Measurements from ENCODE around the gene TXNRD1. TPM values are rescaled to one million over a fixed set of nuclear protein-coding genes. Genes with fewer than 3 reads are reported as not detected.
"Not testable (repeated sequence)": the region's sequence is repeated elsewhere in the genome, so short reads cannot be mapped to it uniquely, and the experiment has no call there.

Gene TXNRD1
- total and polyA plus RNA-seq, 2 donors (not counting 1 experiment from before 2014, with no cell fraction given): 436 to 1,000 TPM

- Histone ChIP-seq H3K27me3 (ENCODE audit: control insufficient read depth, insufficient read depth, low read length) (no peaks in the 10 kb centered on the region), H3K9ac (ENCODE audit: insufficient read depth, low read length) (no peak overlapping the region), H3K27ac (ENCODE audit: insufficient read depth, low read length) (no peak overlapping the region), H3K9me3 (ENCODE audit: control insufficient read depth, insufficient read depth, low read depth, low read length) (no peaks in the 10 kb centered on the region), H3K79me2 (ENCODE audit: control insufficient read depth, insufficient read depth, low read length) (no peaks in the 10 kb centered on the region), H3K4me3 (replicated peaks in 1 of 4; ENCODE audit: control extremely low read depth in 1 of 4, insufficient read depth in 1 of 4, low read depth in 3 of 4, low read length in 4 of 4) (no peak overlapping the region), H3K4me1 (ENCODE audit: control insufficient read depth, extremely low read depth, insufficient read depth, low read length) (peaks cover 2% of the 10 kb centered on the region), H2AFZ (ENCODE audit: low read length) (no peak overlapping the region), H4K20me1 (ENCODE audit: control insufficient read depth, extremely low read depth, insufficient read depth, low read length) (no peaks in the 10 kb centered on the region), H3K4me2 (ENCODE audit: extremely low read depth, insufficient read depth, low read length) (no peak overlapping the region), H3K36me3 (ENCODE audit: control insufficient read depth, insufficient read depth, low read length) (no peaks in the 10 kb centered on the region)
- TF ChIP-seq EZH2 (IDR thresholded peaks at IDR 0.05; ENCODE audit: low read length, missing control alignments) (no peak), CTCF (conservative IDR thresholded peaks at IDR 0.05 in 1 of 2, IDR thresholded peaks at IDR 0.05 in 1 of 2; ENCODE audit: low read depth in 1 of 2, low read length in 2 of 2) (no peak)
- no peak for DNase-seq (ENCODE audit: low read depth in 2 of 2)
Observed at GRCh38 chr12:104263026-104263425, 47.4 kb downstream of the TXNRD1 start.

DNA sequence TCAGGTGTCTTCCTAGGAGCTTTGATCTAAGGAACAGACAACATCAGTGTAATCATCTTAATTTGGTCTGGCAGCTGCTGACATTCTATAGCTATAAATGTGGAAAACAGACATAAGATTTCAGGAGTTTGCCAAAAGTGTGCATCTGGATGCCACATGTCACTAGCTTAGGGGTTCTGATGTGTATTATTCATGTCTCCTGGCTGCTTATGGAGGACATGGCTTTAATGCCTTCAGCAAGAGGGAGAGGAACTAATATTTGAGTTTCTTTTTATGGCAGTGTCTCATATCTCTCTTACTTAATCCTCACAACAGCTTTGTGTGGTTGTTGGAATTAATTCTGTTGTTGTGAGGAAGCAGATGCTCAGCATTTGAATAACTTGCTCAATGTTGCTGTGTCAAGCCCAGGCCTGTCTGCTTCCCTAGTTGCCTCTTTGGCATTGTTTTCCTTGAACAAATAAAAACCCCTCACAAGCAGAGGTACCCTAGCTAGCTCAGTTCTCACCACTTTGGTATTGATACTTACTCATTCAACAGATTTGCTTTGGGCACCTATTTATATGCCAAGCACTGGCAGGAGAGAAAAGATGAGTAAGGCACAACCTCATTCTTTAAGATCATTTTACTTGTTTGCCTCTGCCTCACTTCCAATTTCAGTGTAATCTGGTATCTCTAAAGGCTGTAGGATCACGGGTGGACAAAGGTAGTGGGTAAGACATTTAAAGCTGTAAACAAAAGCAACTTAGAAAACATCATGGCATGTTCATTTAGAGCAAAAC lies 48.2 kb downstream of the TXNRD1 start:
- no peaks in the 10 kb centered on the region for H3K36me3 ChIP-seq (ENCODE audit: control insufficient read depth, insufficient read depth, low read length)
- no peak overlapping the region for H3K9ac ChIP-seq (ENCODE audit: insufficient read depth, low read length)
- no peak overlapping the region for H3K4me3 ChIP-seq (replicated peaks in 1 of 4; ENCODE audit: control extremely low read depth in 1 of 4, insufficient read depth in 1 of 4, low read depth in 3 of 4, low read length in 4 of 4)
- H2AFZ ChIP-seq (ENCODE audit: low read length): peak overlapping the region; percentile 2
- peak overlapping the region; percentile 52 for H3K4me2 ChIP-seq (ENCODE audit: extremely low read depth, insufficient read depth, low read length)
- peak overlapping the region; percentile 23 for H3K27ac ChIP-seq (ENCODE audit: insufficient read depth, low read length)
- TF ChIP-seq EZH2 (IDR thresholded peaks at IDR 0.05; ENCODE audit: low read length, missing control alignments): no peak
- TF ChIP-seq CTCF (conservative IDR thresholded peaks at IDR 0.05 in 1 of 2, IDR thresholded peaks at IDR 0.05 in 1 of 2; ENCODE audit: low read depth in 1 of 2, low read length in 2 of 2): no peak
- peaks cover 2% of the 10 kb centered on the region for H3K4me1 ChIP-seq (ENCODE audit: control insufficient read depth, extremely low read depth, insufficient read depth, low read length)
- no peaks in the 10 kb centered on the region for H4K20me1 ChIP-seq (ENCODE audit: control insufficient read depth, extremely low read depth, insufficient read depth, low read length)
- H3K79me2 ChIP-seq (ENCODE audit: control insufficient read depth, insufficient read depth, low read length): no peaks in the 10 kb centered on the region
- H3K9me3 ChIP-seq (ENCODE audit: control insufficient read depth, insufficient read depth, low read depth, low read length): no peaks in the 10 kb centered on the region
- no peaks in the 10 kb centered on the region for H3K27me3 ChIP-seq (ENCODE audit: control insufficient read depth, insufficient read depth, low read length)
- DNase-seq (ENCODE audit: low read depth in 2 of 2): peak; percentile 36 to 37

DNA sequence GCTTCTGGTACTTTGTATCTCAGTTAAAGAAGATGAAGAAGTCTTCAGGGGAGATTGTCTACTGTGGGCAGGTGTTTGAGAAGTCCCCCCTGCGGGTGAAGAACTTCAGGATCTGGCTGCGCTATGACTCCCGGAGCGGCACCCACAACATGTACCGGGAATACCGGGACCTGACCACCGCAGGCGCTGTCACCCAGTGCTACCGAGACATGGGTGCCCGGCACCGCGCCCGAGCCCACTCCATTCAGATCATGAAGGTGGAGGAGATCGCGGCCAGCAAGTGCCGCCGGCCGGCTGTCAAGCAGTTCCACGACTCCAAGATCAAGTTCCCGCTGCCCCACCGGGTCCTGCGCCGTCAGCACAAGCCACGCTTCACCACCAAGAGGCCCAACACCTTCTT lies 49.9 kb downstream of the TXNRD1 start:
- not testable (repeated sequence) for DNase-seq (ENCODE audit: low read depth in 2 of 2); H3K9me3 ChIP-seq (ENCODE audit: control insufficient read depth, insufficient read depth, low read depth, low read length); H3K4me2 ChIP-seq (ENCODE audit: extremely low read depth, insufficient read depth, low read length); H3K4me1 ChIP-seq (ENCODE audit: control insufficient read depth, extremely low read depth, insufficient read depth, low read length); H3K36me3 ChIP-seq (ENCODE audit: control insufficient read depth, insufficient read depth, low read length); H3K27me3 ChIP-seq (ENCODE audit: control insufficient read depth, insufficient read depth, low read length); H3K4me3 ChIP-seq (replicated peaks in 1 of 4; ENCODE audit: control extremely low read depth in 1 of 4, insufficient read depth in 1 of 4, low read depth in 3 of 4, low read length in 4 of 4); H3K9ac ChIP-seq (ENCODE audit: insufficient read depth, low read length); H2AFZ ChIP-seq (ENCODE audit: low read length); H3K27ac ChIP-seq (ENCODE audit: insufficient read depth, low read length); H3K79me2 ChIP-seq (ENCODE audit: control insufficient read depth, insufficient read depth, low read length); H4K20me1 ChIP-seq (ENCODE audit: control insufficient read depth, extremely low read depth, insufficient read depth, low read length)
